Gastrocnemius medialis (tissue), 4 donors: ENCODE measurements around the gene GRAMD1C. TPM values are rescaled to one million over a fixed set of nuclear protein-coding genes. Genes with fewer than 3 reads are reported as not detected.

Experiments used
- ATAC-seq, 2 donors: fragments of 150-250 bp; one replicate each; pipeline ENCODE4 v1.9.1; 2016
- DNase-seq, 2 donors: peaks; one replicate each; pipeline ENCODE4 v3.0.0-alpha.2; 2019
- H3K27ac ChIP-seq, 4 donors: fragments of 200-600 bp; sonication (generic); 1 replicate in 1 of 4; 2 replicates in 3 of 4; pipeline ENCODE4 v1.5.1; 2016 to 2018; ENCODE audit warnings: mild to moderate bottlenecking in 2 of 4, moderate library complexity in 1 of 4
- H3K27me3 ChIP-seq, 3 donors: fragments of 200-600 bp; sonication (generic) in 2 of 3; 1 replicate in 1 of 3; 2 replicates in 2 of 3; pipeline versions ENCODE4 v1.5.1 to v1.6.0; 2016 to 2019; ENCODE audit warnings: mild to moderate bottlenecking in 1 of 3, moderate library complexity in 1 of 3
- H3K36me3 ChIP-seq, 2 donors: fragments of 200-600 bp; sonication (generic) in 1 of 2; one replicate each; pipeline ENCODE4 v1.5.1; 2017 to 2018
- H3K4me1 ChIP-seq, 2 donors: fragments of 200-600 bp; sonication (generic) in 1 of 2; one replicate each; pipeline ENCODE4 v1.5.1; 2016 to 2017; ENCODE audit warnings: mild to moderate bottlenecking in 2 of 2
- H3K4me3 ChIP-seq, 4 donors: fragments of 200-600 bp; sonication (generic) in 3 of 4; 1 replicate in 1 of 4; 2 replicates in 3 of 4; pipeline ENCODE4 v1.5.1; 2016 to 2019; ENCODE audit warnings: mild to moderate bottlenecking in 2 of 4
- H3K9me3 ChIP-seq, 3 donors: fragments of 200-600 bp; sonication (generic) in 2 of 3; 1 replicate in 1 of 3; 2 replicates in 2 of 3; pipeline ENCODE4 v1.5.1; 2016 to 2019
- POLR2A ChIP-seq, 2 donors: fragments of 450-650 bp; IDR thresholded peaks; one replicate each; pipeline ENCODE4 v1.6.1; 2017; ENCODE audit warnings: antibody characterized with exemption in 2 of 2, mild to moderate bottlenecking in 2 of 2, moderate library complexity in 2 of 2
- in situ Hi-C, 4 donors: fragments of 200-750 bp; cut with MboI; loops; one replicate each; pipeline versions ENCODE4 v1.15.0 to v1.8.0; 2017; ENCODE audit warnings: low sequenced_read_pairs in 4 of 4
- intact Hi-C: fragments of 100-400 bp; cut with DNase I; formaldehyde crosslinking; loops from one replicate; pipeline ENCODE4 v1.15.1; 2023; ENCODE audit warnings: low total_unique reads
- total RNA-seq, 4 donors: library from RNA; depleted of rRNA; stranded (reverse); fragments of >200 nt; gene quantifications; one replicate each; pipeline versions ENCODE4 v1.1.0 to v1.2.3, GENCODE V29; 2016
- TF ChIP-seq, protein P1 (sequence below), 5 experiments: fragments of 450-650 bp in 3 of 5; fragments of 200-600 bp in 2 of 5; sonication (generic) in 2 of 5; IDR thresholded peaks in 4 of 5; conservative IDR thresholded peaks in 1 of 5; 1 replicate in 4 of 5; 2 replicates in 1 of 5; pipeline ENCODE4 v1.5.1; 2016 to 2019; ENCODE audit warnings: antibody characterized with exemption in 5 of 5, mild to moderate bottlenecking in 3 of 5, moderate library complexity in 3 of 5

The GRAMD1C gene
- total RNA-seq, 4 donors from 2014 or later, result 0.29 to 0.95 TPM; not detected in 2

- no peak for ATAC-seq
- no peaks in the 10 kb centered on the region for H3K27me3 ChIP-seq
- no peak overlapping the region for H3K4me3 ChIP-seq
- DNase-seq, result no peak
- intact Hi-C loops, result no loop called here
- H3K9me3 ChIP-seq, result no peaks in the 10 kb centered on the region
- H3K36me3 ChIP-seq, result no peaks in the 10 kb centered on the region
- no peaks in the 10 kb centered on the region for H3K4me1 ChIP-seq
- H3K27ac ChIP-seq, result no peak overlapping the region
- in situ Hi-C loops, result no loop called here
- TF ChIP-seq POLR2A (IDR thresholded peaks at IDR 0.05), result no peak
- TF ChIP-seq, protein P1, sequence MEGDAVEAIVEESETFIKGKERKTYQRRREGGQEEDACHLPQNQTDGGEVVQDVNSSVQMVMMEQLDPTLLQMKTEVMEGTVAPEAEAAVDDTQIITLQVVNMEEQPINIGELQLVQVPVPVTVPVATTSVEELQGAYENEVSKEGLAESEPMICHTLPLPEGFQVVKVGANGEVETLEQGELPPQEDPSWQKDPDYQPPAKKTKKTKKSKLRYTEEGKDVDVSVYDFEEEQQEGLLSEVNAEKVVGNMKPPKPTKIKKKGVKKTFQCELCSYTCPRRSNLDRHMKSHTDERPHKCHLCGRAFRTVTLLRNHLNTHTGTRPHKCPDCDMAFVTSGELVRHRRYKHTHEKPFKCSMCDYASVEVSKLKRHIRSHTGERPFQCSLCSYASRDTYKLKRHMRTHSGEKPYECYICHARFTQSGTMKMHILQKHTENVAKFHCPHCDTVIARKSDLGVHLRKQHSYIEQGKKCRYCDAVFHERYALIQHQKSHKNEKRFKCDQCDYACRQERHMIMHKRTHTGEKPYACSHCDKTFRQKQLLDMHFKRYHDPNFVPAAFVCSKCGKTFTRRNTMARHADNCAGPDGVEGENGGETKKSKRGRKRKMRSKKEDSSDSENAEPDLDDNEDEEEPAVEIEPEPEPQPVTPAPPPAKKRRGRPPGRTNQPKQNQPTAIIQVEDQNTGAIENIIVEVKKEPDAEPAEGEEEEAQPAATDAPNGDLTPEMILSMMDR (IDR thresholded peaks at IDR 0.05 in 4 of 5, conservative IDR thresholded peaks at IDR 0.05 in 1 of 5), result no peak
Observed at GRCh38 chr3:113914646-113915045, 76.1 kb downstream of the GRAMD1C start.

GRCh38 chr3:113927556-113927955 lies 89.0 kb downstream of the GRAMD1C start:
- Histone ChIP-seq H3K9me3 (no peaks in the 10 kb centered on the region), H3K27me3 (no peaks in the 10 kb centered on the region), H3K4me3 (no peak overlapping the region), H3K27ac (no peak overlapping the region), H3K4me1 (no peaks in the 10 kb centered on the region), H3K36me3 (no peaks in the 10 kb centered on the region)
- intact Hi-C loops, result no loop called here
- in situ Hi-C loops, result no loop called here
- no peak for DNase-seq
- TF ChIP-seq, protein P1 (IDR thresholded peaks at IDR 0.05 in 4 of 5, conservative IDR thresholded peaks at IDR 0.05 in 1 of 5), result no peak
- ATAC-seq, result no peak

DNA sequence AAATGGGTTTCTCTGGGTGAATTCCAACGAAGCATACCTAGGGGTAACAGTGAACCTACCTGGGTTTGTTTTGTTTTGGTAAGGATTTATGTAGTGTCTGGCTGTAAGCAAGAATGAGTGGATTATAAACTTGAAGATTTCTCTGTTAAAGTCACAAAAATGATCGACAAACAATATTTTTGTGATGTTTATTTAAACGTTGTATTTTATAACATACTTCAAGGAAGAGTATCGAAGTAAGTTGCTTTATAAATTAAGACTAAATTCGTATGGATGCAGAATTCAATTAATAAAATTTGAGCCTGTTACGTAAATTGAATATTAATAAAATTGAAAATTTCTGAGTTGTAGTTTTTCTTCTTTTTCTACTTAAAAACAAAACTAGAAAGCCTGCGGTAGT lies 108.2 kb downstream of the GRAMD1C start:
- TF ChIP-seq, protein P1 (IDR thresholded peaks at IDR 0.05 in 4 of 5, conservative IDR thresholded peaks at IDR 0.05 in 1 of 5), result no peak
- no peak for TF ChIP-seq POLR2A (IDR thresholded peaks at IDR 0.05)

GRCh38 chr3:113947372-113948014 lies 108.9 kb downstream of the GRAMD1C start, which contains the start of gene ZDHHC23:
Gene ZDHHC23, plus strand, starts transcription at chr3:113948013. Its CDS starts 790 bp downstream, at chr3:113948803.
- peaks cover 0 to 2% of the 10 kb centered on the region in 2 donors for H3K4me1 ChIP-seq
- TF ChIP-seq, protein P1 (IDR thresholded peaks at IDR 0.05 in 4 of 5, conservative IDR thresholded peaks at IDR 0.05 in 1 of 5), result no peak
- TF ChIP-seq POLR2A (IDR thresholded peaks at IDR 0.05), result peak in 1 of 2 donors; percentile 24
- intact Hi-C loops, result loop anchor here (1.0 to 5.0 kb wide), 3 partner anchors 109 to 249 kb away; partner anchors contain the start of genes ATP6V1A, CCDC191, NAA50 and QTRT2
- no peaks in the 10 kb centered on the region for H3K36me3 ChIP-seq
- ATAC-seq (peak; percentile 84 to 91), DNase-seq (peak; percentile 67 to 78)
- peak within 1 kb of the TSS; percentile 77 to 86 (median 80) for H3K4me3 ChIP-seq
- H3K9me3 ChIP-seq, result no peaks in the 10 kb centered on the region
- peak within 1 kb of the TSS; percentile 68 to 80 (median 72) for H3K27ac ChIP-seq
- no peaks in the 10 kb centered on the region for H3K27me3 ChIP-seq
- in situ Hi-C loops, result no loop called here

More for the DNA sequence above, 108.2 kb downstream of the GRAMD1C start:
- DNase-seq, result no peak
- no peaks in the 10 kb centered on the region for H3K9me3 ChIP-seq
- peaks cover 0 to 2% of the 10 kb centered on the region in 2 donors for H3K4me1 ChIP-seq
- intact Hi-C loops (loop anchor here (1.0 to 5.0 kb wide), 2 partner anchors 109 to 200 kb away; partner anchors contain the start of genes ATP6V1A, CCDC191, NAA50 and QTRT2), in situ Hi-C loops (no loop called here)
- H3K27ac ChIP-seq, result peak overlapping the region; percentile 68 to 80 (median 72)
- no peaks in the 10 kb centered on the region for H3K27me3 ChIP-seq
- ATAC-seq, result no peak
- H3K36me3 ChIP-seq, result no peaks in the 10 kb centered on the region
- H3K4me3 ChIP-seq, result peak overlapping the region; percentile 61 to 86 (median 80)
